ENCODE results near the gene SF3A2.
A peak's percentile ranks its signal among the peaks of the same experiment; 100 is the strongest.
"Not testable (repeated sequence)": the region's sequence is repeated elsewhere in the genome, so short reads cannot be mapped to it uniquely, and the experiment has no call there.

The SF3A2 gene

DNA sequence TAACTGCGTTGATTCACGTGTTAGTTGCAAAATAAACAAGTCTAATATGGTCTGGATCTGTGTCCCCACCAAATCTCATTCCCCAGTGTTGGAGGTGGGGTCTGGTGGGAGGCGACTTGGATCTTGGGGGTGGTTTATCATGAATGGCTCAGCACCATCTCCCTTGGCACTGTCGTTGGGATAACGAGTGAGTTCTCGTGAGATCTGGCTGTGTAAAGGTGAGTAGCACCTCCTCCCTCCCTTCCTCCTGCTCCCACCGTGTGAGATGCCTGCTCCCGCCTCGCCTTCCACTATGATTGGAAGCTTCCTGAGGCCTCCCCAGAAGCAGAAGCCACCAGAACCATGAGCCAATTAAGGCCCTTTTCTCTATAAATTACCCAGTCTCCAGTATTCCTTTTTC lies 40.5 kb downstream of the SF3A2 start:
- no peak for DNase-seq

GRCh38 chr19:2278459-2279158 lies 42.0 kb downstream of the SF3A2 start:
- DNase-seq: no peak

- no peak for DNase-seq
Measured at GRCh38 chr19:2280633-2281264, 44.1 kb downstream of the SF3A2 start.

- DNase-seq: not testable (repeated sequence)
Measured at GRCh38 chr19:2281265-2282061, 44.8 kb downstream of the SF3A2 start.

DNA sequence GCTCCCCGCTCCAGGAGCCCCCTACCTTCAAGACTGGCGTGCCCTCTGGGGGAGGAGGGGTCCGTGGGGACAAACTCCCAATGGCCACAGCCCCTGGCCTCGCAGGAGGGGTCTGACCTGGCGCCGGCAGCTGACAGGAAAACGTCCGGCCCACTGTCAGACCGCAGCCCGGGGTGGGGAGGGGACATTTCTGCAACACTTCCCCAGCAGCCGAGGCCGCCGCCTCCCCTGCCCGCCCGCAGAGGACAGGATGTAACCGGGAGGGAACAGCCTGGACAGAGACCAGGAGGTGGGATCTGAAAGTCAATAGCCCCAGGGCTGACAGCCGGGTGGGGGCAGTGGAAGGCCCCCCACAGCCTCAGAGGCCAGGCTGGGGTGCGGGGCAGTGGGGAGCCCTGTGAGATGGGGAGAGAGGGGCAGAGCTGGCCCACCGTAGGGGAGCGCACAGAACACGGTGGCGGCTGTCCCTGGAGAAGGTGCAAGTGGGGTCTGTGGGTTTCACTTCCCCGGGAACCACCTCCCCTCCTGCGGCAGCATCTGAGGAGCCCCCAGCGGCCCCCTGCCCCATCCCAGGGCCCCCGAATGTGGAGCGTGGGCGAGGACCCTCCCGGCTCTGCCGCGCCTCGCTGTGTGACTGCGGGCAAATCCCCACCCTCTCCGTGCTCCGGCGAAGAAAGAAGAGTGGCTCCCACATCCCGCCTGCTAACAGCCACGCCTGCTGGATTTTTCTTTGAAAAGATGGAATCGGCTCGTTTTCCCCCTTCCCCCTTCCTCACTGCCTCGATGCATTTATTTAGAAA lies 45.6 kb downstream of the SF3A2 start, which contains the start of gene PEAK3:
TSS of gene PEAK3 (minus strand) at position 114 of the 800 bp plus-strand sequence. CDS start 1,244 bp downstream, outside the sequence.
- peak; percentile 64 for DNase-seq

GRCh38 chr19:2282862-2283237 lies 46.2 kb downstream of the SF3A2 start:
- no peak for DNase-seq

DNA sequence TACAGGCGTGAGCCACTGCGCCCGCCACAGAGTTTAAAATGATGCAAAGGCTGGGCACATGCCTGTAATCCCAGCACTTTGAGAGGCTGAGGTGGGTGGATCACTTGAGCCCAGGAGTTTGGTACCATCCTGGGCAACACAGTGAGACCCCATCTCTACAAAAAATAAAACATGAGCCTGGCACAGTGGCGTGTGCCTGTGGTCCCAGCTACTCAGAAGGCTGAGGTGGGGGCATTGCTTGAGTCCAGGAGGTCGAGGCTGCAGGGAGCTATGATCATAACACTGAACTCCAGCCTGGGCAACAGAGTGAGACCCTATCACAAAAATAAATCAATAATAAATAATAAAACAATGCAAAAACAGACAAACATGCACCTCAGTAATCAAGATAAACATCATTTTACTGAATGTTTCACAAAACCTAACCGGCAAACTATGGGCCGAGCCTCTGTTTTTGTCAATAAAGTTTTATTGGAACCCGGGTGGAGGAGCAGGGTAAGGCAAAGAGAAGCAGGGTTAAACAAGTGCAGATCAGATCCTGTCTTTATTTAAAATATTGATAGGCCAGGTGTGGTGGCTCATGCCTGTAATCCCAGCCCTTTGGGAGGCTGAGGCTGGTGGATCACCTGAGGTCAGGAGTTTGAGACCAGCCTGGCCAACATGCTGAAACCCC lies 47.3 kb downstream of the SF3A2 start:
- DNase-seq: no peak

DNA sequence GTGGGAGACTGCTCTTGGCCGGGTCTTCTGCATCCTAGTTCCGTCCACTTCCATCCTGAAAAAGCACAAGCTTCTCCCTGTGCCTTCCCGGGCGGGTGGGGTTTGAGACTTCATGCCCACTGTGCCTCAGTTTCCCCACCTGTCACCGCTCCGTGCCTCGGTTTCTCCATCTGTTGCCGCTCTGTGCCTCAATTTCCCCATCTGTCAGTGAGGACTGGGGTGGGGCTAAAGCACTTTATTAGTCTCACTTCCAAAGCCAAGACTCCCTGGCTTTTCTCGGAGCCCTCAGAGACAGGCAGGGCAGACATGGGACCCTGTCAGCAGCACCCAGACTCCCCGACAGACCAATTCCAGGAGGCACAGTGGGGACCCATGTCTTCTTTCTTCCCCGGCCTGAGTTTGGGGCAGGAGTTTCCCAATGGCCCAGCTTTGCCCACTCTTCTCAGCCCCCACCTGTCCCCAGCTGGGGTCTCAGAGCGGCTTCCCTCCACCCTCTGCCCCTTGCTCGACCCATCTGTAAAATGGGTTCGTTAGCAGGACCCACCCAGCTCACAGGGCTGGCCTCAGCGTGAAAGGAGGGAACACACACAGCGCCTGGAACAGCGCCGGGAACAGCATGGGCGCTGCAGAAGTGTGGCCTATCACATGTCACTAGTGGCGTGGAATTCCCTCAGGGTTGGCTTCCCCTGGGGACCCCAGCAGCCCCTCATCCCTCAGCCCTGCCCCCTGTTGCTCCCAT lies 49.9 kb downstream of the SF3A2 start:
- no peak for DNase-seq

DNA sequence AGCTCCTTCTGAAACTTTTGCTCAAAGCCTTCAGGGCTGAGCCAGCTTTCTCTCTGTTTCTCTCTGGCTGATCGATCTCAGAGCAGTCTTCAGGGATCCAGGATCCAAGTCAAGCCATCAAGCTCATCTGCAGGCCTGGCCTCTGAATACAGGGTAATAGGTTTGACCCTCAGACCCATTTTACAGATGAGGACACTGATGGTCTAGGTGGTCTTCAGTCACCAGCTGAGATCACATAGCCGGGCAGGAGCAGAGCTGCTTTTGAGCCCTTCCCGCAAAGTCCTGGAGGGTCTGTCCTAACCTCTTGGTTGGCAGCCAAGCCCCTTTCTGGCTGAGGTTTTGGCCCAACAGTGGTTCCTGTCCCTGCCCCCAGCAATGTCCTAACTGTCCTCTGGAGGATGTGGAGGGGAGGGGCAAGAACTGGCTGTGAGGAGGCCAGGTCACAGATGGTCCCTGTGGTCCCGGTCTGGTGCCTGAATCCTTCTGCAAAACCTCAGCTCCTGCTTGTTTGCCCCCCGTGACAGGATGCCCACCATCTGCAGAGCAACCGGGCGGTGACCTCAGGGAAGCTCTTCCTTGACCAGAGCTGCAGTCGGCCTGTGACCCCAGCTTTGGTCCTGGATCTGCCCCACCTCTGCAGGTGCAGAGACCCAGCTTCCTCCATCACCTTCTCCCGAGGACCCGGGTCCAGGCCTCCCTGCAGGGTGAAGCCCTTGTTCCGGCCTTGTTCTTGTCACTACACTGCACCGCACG lies 51.1 kb downstream of the SF3A2 start:
- no peak for DNase-seq

DNA sequence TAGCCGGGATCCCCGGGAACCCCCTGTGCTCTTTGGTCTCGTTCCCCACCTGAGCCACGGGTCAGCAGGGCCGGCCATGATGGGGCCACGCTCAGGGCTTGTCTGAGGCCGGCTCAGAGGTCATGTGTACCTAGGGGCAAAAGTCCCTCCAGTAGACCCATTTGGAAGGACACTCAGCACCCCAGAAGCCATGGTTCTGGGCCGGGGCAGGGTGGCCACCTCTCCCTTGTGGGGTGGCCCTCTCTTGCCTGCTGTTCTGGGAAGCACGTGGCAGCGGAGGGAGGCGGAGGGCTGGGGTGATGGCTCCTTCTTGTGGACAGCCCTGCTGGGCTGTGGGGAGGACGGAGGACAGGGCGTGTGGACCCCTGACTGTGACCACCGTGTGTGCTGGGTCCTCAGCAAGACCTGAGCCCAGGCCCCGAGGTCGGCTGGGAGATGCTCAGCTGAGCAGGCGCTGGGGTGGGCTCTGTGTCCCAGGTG lies 51.8 kb downstream of the SF3A2 start:
- DNase-seq: no peak

DNA sequence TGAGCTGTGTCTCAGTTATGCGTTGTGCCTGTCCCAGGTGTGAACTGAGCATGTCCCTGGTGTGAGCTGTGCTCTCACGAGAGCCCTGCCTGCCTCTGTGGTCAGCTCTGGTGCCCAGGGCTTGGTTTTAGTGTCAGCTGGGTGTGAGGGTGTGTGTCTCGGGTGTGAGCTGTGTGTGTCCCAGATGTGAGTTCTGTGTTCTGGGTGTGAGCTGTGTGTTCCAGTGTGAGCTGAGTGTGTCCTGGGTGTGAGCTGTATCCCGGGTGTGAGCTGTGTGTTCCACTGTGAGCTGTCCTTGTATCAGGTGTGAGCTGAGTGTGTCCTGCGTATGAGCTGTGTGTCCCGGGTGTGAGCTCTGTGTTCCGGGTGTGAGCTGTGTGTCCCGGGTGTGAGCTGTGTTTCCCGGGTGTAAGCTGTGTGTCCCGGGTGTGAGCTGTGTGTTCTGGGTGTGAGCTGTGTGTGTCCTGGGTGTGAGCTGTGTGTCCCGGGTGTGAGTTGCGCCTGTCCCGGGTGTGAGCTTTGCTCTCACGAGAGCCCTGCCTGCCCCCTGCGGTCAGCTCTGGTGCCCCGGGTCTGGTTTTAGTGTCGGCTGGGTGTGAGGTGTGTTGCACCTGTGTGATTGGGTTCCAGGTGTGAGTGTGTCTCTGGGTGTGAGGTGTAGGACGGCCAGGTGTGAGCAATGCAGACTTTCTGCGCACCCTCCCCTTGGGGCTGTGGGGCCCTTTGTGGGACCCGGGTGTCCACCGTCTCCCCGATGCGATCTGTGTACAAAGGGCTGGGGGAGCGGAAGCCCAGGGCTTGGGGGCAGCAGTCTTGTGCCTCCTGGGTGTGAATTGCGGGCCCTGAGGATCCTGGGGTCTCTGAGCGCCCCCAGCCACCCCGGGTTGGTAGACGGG lies 52.4 kb downstream of the SF3A2 start:
- no peak for DNase-seq

GRCh38 chr19:2289714-2290435 lies 53.3 kb downstream of the SF3A2 start:
- DNase-seq: peak; percentile 75

GRCh38 chr19:2290441-2291184 lies 54.0 kb downstream of the SF3A2 start:
- DNase-seq: no peak

GRCh38 chr19:2291185-2291751 lies 54.6 kb downstream of the SF3A2 start:
- DNase-seq: no peak

DNA sequence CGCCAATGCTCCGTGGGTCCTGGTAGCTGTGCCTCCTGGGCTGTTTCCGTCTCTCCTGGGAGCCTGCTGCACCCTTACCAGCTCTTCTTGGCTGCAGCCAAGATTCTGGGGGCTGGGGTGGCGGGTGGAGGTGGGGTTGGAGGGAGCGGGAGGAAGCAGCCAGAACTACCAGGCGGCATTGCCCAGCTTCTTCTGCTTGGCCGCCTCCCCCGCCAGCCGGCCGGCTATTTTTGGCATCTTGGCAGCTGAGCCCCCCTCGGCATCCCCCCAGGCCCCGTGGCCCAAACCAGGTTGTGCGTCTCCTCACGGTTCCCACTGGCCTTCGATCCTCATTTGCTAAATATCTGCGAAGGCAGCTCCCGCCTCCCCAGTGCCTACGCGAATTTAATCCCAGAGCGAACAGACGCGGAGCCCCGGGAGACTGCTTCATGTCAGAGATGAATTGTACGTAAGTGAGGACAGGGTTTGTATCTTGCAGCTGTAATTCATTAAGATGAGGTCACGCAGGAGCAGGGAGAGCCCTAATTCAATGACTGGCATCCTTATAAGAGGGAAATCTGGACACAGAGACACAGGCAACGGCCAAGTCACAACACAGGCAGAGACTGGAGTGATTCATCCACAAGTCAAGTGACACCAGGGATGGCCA lies 58.2 kb downstream of the SF3A2 start:
- no peak for DNase-seq

- DNase-seq: no peak
Measured at GRCh38 chr19:2296141-2296540, 59.5 kb downstream of the SF3A2 start.

Data from activated CD8-positive, alpha-beta memory T cell treated with anti-CD3 and anti-CD28 coated beads, Interleukin-2, amount 50 U/mL, for 48 hours (primary cell).